K562 (cell line): ENCODE data around the gene PPP1R14D. TPM values are rescaled to one million over a fixed set of nuclear protein-coding genes. Genes with fewer than 3 reads are reported as not detected.

Experiments
- ATAC-seq: fragments of 200-7000 bp; cut with Tn5 transposase; 3 replicates; pipeline ENCODE4 v1.9.1; 2020; ENCODE audit warnings: moderate library complexity
- BruUV-seq: library from RNA; stranded (reverse); fragments of 400-500 nt; replicated peaks from 2 replicates; lab custom pipeline; 2021; lab: Mats Ljungman, UMichigan
- CTCF ChIA-PET: fragments of 300-600 bp; formaldehyde crosslinking; extraction: SDS; loops from one replicate; lab custom pipeline; 2021; ENCODE audit warnings: low intra/inter-chr PET ratio; lab: Yijun Ruan, JAX
- POLR2A ChIA-PET: fragments of 300-600, 350-650 bp; sonication (Branson Sonifier 250); formaldehyde crosslinking; extraction: SDS; loops from one replicate; lab custom pipeline; 2021; ENCODE audit warnings: antibody characterized with exemption, inconsistent platforms; lab: Yijun Ruan, JAX
- DNase-seq, 4 experiments: peaks; one replicate each; pipeline versions ENCODE4 v3.0.0 to v3.0.0-alpha.2; 2011 to 2018; ENCODE audit warnings: low spot score in 3 of 4, mixed read lengths in 3 of 4; ENCODE audit errors: extremely low read depth in 1 of 4
- FAIRE-seq: peaks from 2 replicates; lab custom pipeline; 2011; peaks lifted over from hg19 to GRCh38; lab: Jason Lieb, UNC
- H2AFZ ChIP-seq: 2 replicates; pipeline ENCODE4 v1.6.0; 2011; ENCODE audit warnings: low read depth, low read length, control low read depth, inconsistent platforms
- H3K27ac ChIP-seq: fragments of 200-600 bp; 3 replicates; pipeline ENCODE4 v1.8.0; 2011; ENCODE audit warnings: low read depth, mild to moderate bottlenecking, control low read depth, inconsistent platforms, low read length, moderate library complexity, mixed read lengths; ENCODE audit errors: extremely low read depth
- H3K27me3 ChIP-seq, 2 experiments: fragments of 300-600 bp in 1 of 2; 2 replicates in 1 of 2; 3 replicates in 1 of 2; pipeline versions ENCODE4 v1.6.0 to v1.8.0; 2011; ENCODE audit warnings: inconsistent platforms in 2 of 2, low read length in 2 of 2, mild to moderate bottlenecking in 1 of 2, mixed read lengths in 1 of 2, moderate library complexity in 1 of 2; ENCODE audit not compliant: control insufficient read depth in 2 of 2, insufficient read depth in 2 of 2
- H3K36me3 ChIP-seq: fragments of 300-600 bp; 3 replicates; pipeline ENCODE4 v1.8.0; 2011; ENCODE audit warnings: mild to moderate bottlenecking, low read length, inconsistent platforms; ENCODE audit not compliant: control insufficient read depth, insufficient read depth
- H3K4me1 ChIP-seq, 2 experiments: fragments of 200-600 bp in 1 of 2; replicated peaks in 1 of 2; 2 replicates in 1 of 2; 3 replicates in 1 of 2; pipeline versions ENCODE4 v1.5.1 to v1.8.0; 2011; ENCODE audit warnings: inconsistent platforms in 2 of 2, low read length in 2 of 2, mild to moderate bottlenecking in 1 of 2, mixed read lengths in 1 of 2, moderate library complexity in 1 of 2; ENCODE audit not compliant: control insufficient read depth in 2 of 2, insufficient read depth in 2 of 2
- H3K4me2 ChIP-seq: 2 replicates; pipeline ENCODE4 v1.6.1; 2011; ENCODE audit warnings: low read length, control low read depth, inconsistent platforms, mixed read lengths; ENCODE audit not compliant: insufficient read depth
- H3K4me3 ChIP-seq: fragments of 200-600 bp; sonication (generic), shearing (Covaris generic); 2 replicates; pipeline ENCODE4 v1.5.1; 2016; ENCODE audit warnings: control low read depth, inconsistent platforms
- H3K79me2 ChIP-seq: fragments of 200-600 bp; 3 replicates; pipeline ENCODE4 v1.8.0; 2011; ENCODE audit warnings: low read length, inconsistent platforms; ENCODE audit not compliant: control insufficient read depth, insufficient read depth
- H3K9ac ChIP-seq, 2 experiments: 2 replicates each; pipeline versions ENCODE4 v1.6.0 to v1.6.1; 2011; ENCODE audit warnings: low read depth in 2 of 2, low read length in 2 of 2, control low read depth in 1 of 2, inconsistent platforms in 1 of 2, mild to moderate bottlenecking in 1 of 2, mixed read lengths in 1 of 2; ENCODE audit not compliant: insufficient read depth in 1 of 2
- H3K9me1 ChIP-seq: one replicate; pipeline ENCODE4 v1.6.0; 2011; ENCODE audit warnings: inconsistent platforms, mild to moderate bottlenecking, low read length, moderate library complexity; ENCODE audit not compliant: control insufficient read depth, insufficient read depth
- H3K9me3 ChIP-seq: replicated peaks from 2 replicates; pipeline ENCODE4 v1.5.1; 2011; ENCODE audit warnings: low read depth, low read length, inconsistent platforms; ENCODE audit not compliant: control insufficient read depth, insufficient read depth
- H4K20me1 ChIP-seq: replicated peaks from 2 replicates; pipeline ENCODE4 v1.6.1; 2011; ENCODE audit warnings: low read length, inconsistent platforms, mixed read lengths; ENCODE audit not compliant: control insufficient read depth, insufficient read depth
- C11orf30 ChIP-seq: fragments of 450-650 bp; IDR thresholded peaks from 2 replicates; pipeline ENCODE4 v1.6.1; 2016; ENCODE audit warnings: low read depth, mild to moderate bottlenecking
- HDAC8 ChIP-seq: fragments of 450-650 bp; IDR thresholded peaks from 2 replicates; pipeline ENCODE4 v1.6.1; 2016; ENCODE audit warnings: mild to moderate bottlenecking, missing genetic modification characterization, moderate library complexity, missing compliant biosample characterization
- MAFF ChIP-seq: IDR thresholded peaks from 2 replicates; pipeline ENCODE4 v1.6.1; 2012; ENCODE audit warnings: low read length, improper control_type of control experiment
- MAFG ChIP-seq: fragments of 450-650 bp; conservative IDR thresholded peaks from 2 replicates; pipeline ENCODE4 v1.6.1; 2016; ENCODE audit warnings: missing genetic modification characterization, missing compliant biosample characterization
- MAFK ChIP-seq: IDR thresholded peaks from 2 replicates; pipeline ENCODE4 v1.6.1; 2011; ENCODE audit warnings: low read length, improper control_type of control experiment
- NFATC3 ChIP-seq: fragments of 450-650 bp; IDR thresholded peaks from 2 replicates; pipeline ENCODE4 v1.6.1; 2017; ENCODE audit warnings: mild to moderate bottlenecking
- ZNF316 ChIP-seq: fragments of 450-650 bp; IDR thresholded peaks from 2 replicates; pipeline ENCODE4 v1.6.1; 2016
- WGBS: fragments of 100-300 bp; shearing (Covaris generic); methylation state at CpG from one replicate; pipeline ENCODE4 v1.1.6; 2016; ENCODE audit warnings: low coverage, mixed read lengths; ENCODE audit not compliant: insufficient coverage; ENCODE audit errors: missing lambda C conversion rate; 5-methylcytosine and 5-hydroxymethylcytosine counted together
- in situ Hi-C: fragments of 300-500 bp; cut with MboI; formaldehyde crosslinking; loops from 4 replicates; pipeline ENCODE4 v1.15.0; 2018; ENCODE audit warnings: inconsistent platforms, mixed read lengths
- intact Hi-C: fragments of 100-400 bp; cut with micrococcal nuclease; formaldehyde crosslinking; loops from 2 replicates; pipeline ENCODE4 v1.14.2; 2022
- polyA plus RNA-seq, 8 experiments: library from polyadenylated mRNA; depleted of rRNA in 4 of 8; stranded (reverse) in 5 of 8; unstranded in 3 of 8; fragments of >200 nt; fragmentation: Nextera tagmentation in 2 of 8; fragmentation: Illumina TruSeq in 1 of 8; extraction: Ambion mirVana in 2 of 8; extraction: Trizol in 1 of 8; gene quantifications; 2 replicates each; pipeline versions ENCODE4 v1.2.1 to v1.2.3, GENCODE V29; 2011 to 2014; ENCODE audit warnings: inconsistent platforms in 1 of 8, missing spikeins in 1 of 8
- total RNA-seq, 7 experiments: library from RNA; depleted of rRNA in 6 of 7; stranded (reverse); fragments of >200 nt in 6 of 7; fragmentation: Illumina TruSeq in 2 of 7; extraction: Trizol in 2 of 7; gene quantifications; 2 replicates each; pipeline versions ENCODE4 v1.2.1 to v1.2.3, GENCODE V29; 2011 to 2021; ENCODE audit warnings: low replicate concordance in 1 of 7

Gene PPP1R14D
- total and polyA plus RNA-seq, 9 of the 15 experiments (the other 6 are each of a cell fraction or from before 2014, with no cell fraction given), result 0.11 to 0.18 TPM; not detected in 7

DNA sequence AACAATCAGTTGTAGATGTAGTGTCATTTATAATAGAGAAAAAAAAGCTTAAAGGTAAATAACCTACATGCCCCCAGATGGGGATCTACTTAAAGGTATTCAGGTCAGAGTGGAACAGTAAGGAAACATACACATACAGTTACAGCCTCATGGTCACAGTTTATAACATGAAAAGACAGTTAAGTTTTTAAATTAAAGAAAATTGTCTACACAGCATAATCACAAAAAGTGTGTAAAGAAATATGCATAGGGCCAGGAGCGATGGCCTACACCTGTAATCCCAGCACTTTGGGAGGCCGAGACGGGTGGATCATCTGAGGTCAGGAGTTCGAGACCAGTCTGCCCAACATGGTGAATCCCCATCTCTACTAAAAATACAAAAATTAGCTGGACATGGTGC is 38.7 kb upstream of the PPP1R14D start:
- no peaks in the 10 kb centered on the region for H3K79me2 ChIP-seq
- no peak for FAIRE-seq
- ChIA-PET POLR2A (interaction anchor here (0.6 kb wide), 1 partner anchor 267 kb away, joined by 3 read pairs; no protein-coding TSS in a partner anchor), CTCF (interaction anchor here (0.6 kb wide), 1 partner anchor 759 kb away, joined by 3 read pairs; no protein-coding TSS in a partner anchor)
- WGBS, result 69% methylated on average over 4 of the region's 4 CpGs
- no peak overlapping the region for H3K27ac ChIP-seq
- in situ Hi-C loops (no loop called here), intact Hi-C loops (no loop called here)
- no peaks in the 10 kb centered on the region for H4K20me1 ChIP-seq
- no peaks in the 10 kb centered on the region for H3K27me3 ChIP-seq
- BruUV-seq, result no TSS peak
- no peak overlapping the region for H3K4me3 ChIP-seq
- H3K9me1 ChIP-seq, result no peaks in the 10 kb centered on the region
- no peak overlapping the region for H3K4me2 ChIP-seq
- H3K9ac ChIP-seq, result no peak overlapping the region
- H3K9me3 ChIP-seq, result no peaks in the 10 kb centered on the region
- H2AFZ ChIP-seq, result no peak overlapping the region
- no peaks in the 10 kb centered on the region for H3K36me3 ChIP-seq
- peak; percentile 43; the same call in 1 of the 2 replicates for TF ChIP-seq MAFF
- TF ChIP-seq C11orf30, result peak; percentile 69
- 0 out of 2 replicates have a peak, but pooled peaks have one; percentile 45 for TF ChIP-seq MAFK
- peak; percentile 90 for TF ChIP-seq ZNF316
- TF ChIP-seq MAFG (tag), result peak; percentile 62
- no peak for TF ChIP-seq NFATC3
- no peak for TF ChIP-seq HDAC8 (tag)
- TF ChIP-seq, all 486 proteins: peak for 5
- peaks cover 5 to 15% of the 10 kb centered on the region in 2 experiments; a peak in 4 of 5 replicates for H3K4me1 ChIP-seq
- no peak for DNase-seq
- no peak for ATAC-seq
